HG02943 (cell line): ENCODE results near the gene CCHCR1.

Experiments
- ATAC-seq: cut with Tn5 transposase; IDR thresholded peaks from one replicate; pipeline ENCODE4 v1.9.1; 2021; ENCODE audit warnings: mild to moderate bottlenecking, low read depth, moderate library complexity; ENCODE audit not compliant: unreplicated experiment

Gene CCHCR1

DNA sequence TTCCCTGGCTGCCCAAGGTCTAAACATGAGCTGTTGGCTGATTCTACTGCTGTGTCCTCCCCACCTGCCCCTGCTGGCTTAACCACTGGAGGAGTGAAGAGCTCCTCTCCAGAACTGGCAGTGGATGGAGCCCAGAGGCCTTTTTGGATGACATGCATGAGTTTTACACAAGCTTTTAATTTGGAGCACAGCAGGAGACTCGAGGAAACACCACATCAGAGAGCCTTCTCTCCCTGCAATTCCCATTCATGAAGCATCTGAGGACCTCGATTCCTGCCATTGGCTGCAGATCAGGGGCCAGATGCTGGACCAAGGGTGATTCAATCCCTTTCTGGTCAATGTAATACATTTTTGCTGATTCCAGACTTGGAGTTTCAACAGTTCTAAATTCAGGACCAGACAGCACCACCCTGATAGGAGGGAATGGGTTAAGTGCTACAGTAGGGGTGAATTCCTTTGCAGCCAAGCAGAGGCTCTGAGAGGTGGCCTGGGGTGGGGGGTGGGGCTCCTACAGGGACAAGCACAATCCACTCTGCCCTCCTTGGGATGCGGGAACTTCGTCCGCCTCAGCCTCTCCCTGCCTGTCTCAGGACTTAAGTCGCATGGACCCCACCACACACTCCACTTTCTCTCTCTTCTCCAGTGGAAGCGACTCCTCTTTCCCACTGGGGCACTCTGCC, 43.6 kb downstream of the CCHCR1 start:
- ATAC-seq: no peak

DNA sequence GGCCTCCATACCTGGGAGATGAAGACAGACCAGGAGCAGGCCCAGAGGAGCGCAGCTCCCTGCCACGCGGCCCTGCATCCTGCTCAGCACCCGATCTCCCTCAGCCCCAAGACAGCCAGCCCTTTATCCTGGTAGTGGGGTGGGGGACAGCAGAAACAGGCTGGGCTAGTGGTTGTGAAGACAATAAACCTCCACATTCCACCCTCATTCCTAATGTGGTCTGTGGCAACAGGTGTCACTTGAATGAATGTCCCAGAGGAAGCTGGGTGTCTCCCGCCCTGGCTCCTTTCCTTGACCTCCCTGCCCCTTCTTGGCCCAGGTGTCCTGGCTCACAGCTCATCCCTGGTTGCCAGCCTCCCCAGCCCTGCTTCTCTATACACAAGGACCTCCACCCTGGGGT, 45.1 kb downstream of the CCHCR1 start, which contains the start of gene C6orf15:
C6orf15 (minus strand) TSS at position 98 of the 400 bp plus-strand sequence; CDS start at position 78, 20 bp downstream.
- ATAC-seq: no peak

DNA sequence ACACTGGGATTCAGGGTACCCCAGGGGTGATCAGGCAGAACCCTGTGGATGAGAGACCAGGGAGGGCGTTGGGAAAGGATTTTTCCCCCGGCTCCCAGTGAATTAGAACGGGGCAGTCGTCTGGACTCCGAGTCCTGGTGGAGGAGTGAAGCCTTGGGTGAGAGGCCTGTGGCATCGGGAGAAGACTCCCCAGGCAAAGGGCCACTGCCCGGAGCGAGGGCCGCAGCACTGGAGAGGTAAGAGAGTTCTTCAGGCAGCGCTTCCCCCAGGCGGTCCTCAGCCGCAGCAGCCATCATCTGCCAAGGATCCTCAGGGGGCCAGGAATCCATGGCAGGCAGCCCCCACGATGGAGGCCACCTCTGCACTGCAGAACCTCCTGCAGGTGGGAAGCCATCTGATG, 45.9 kb downstream of the CCHCR1 start:
- ATAC-seq: no peak

DNA sequence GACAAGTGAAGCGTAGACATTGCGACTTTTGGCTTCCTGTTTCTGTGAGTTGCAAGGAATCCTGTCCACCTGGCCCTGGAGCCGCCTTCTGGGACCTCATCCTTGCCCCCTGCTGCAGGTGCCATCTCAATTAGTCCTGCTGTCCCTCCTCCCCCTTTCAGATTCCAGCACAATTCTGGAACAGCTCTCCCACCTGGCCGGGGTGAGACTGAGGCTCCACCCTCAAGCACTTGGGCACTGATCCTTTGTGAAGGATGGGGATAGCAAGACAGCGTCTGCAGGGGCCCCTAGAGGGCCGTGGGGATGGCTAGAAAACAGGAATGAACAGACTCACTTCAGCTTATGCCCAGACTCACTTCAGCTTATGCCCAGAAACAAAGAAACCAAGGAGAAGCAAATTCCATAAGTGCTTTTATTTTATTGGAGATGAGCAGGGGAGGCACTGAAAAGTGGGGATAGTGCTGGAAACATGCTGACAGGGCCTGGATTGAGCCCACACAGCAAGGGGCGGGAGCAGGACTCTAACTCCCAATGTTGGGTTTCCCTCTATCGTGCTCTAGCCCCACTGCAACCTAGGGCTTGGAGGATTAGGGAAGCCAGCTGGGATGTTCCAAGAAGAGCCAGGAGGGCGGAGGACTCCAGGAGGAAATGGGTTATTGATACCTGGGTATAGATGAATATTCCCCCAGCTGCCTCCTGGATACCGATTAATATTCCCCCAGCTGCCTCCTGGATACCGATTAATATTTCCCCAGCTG, 46.6 kb downstream of the CCHCR1 start:
- ATAC-seq: no peak

DNA sequence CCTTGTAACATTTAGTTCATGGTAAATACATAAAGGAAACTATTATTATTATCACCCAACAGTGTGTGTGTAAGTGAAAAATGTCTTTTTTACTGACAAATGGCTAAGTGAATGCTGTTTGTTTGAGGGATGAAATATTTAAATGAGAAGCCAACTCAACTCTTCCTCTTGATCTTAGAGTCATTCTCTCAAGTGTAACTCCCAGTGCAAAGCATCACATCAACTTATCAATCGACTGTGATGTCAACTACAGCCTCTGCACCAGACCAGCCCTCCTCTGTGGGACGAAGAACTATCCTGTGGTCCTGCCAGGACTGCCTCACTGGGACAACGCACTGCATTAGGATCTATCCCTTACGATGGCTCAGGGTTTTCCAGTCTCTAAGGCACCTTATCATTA, 50.5 kb downstream of the CCHCR1 start:
- no peak for ATAC-seq

DNA sequence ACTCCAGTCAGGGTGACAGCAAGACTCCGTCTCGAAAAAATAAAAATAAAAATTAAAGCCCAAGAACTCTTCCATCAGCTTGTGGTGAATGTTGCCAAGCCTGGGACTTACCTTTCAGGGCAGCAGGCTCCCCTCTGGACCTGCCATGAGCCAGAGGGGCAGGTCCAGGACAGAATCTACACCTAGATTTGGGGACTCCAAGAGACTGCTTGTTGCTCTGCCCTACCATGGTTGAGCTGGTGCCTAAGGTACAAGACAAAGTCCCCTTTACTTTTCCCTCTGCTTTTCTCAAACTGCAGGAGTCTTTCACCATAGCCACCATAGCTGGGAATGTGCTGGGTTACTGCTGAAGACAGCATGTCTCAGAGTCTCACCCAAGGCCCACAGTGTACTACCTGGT, 54.5 kb downstream of the CCHCR1 start:
- ATAC-seq: no peak

DNA sequence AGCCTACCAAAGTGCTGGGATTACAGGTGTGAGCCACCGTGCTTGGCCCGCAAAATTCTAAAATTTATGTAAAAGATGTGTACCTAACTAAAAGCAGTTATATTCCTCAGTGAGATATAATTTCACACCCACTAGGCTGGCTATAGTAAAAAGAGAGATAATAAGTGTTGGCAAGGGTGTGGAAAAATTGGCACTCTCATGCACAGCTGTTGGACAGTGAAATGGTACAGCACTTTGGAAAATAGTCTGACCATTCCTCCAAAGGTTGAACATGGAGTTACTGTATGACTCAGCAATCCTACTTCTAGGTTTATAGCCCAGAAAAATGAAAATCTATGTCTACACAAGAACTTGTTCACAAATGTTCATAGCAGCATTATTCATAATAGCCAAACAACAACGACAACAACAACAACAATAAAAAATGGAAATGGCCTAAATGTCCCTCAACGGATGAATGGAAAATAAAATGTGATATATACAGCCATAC, 59.1 kb downstream of the CCHCR1 start:
- no peak for ATAC-seq

DNA sequence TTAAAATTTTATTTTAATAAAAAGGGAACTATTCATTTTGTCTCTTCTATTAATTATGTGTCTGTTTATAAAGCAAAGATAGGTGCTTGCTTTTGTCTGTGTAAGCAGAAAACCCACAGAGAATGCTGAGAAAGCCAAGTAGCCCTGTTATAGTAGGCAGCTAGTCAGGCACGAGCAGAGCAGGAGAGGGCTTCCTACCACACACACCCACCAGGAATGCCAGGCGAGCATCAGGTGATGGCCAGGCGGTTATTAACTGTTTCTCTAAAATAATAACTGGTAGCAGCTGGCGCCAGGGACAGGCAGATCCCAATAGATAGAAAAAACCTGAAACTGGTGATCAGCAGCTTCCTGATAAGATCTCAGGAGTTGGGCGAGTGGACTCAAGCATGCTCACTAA, 60.9 kb downstream of the CCHCR1 start:
- no peak for ATAC-seq

GRCh38 chr6:31096215-31096614, 61.4 kb downstream of the CCHCR1 start:
- no peak for ATAC-seq

GRCh38 chr6:31094389-31094881, 63.2 kb downstream of the CCHCR1 start:
- ATAC-seq: no peak

GRCh38 chr6:31092769-31093505, 64.7 kb downstream of the CCHCR1 start:
- no peak for ATAC-seq
